ENCODE results near the gene HOXD10.

Gene HOXD10

GRCh38 chr2:176133389-176133788, 16.8 kb downstream of the HOXD10 start:
- DNase-seq = no peak

GRCh38 chr2:176134035-176134434, 17.5 kb downstream of the HOXD10 start:
- DNase-seq = no peak

DNA sequence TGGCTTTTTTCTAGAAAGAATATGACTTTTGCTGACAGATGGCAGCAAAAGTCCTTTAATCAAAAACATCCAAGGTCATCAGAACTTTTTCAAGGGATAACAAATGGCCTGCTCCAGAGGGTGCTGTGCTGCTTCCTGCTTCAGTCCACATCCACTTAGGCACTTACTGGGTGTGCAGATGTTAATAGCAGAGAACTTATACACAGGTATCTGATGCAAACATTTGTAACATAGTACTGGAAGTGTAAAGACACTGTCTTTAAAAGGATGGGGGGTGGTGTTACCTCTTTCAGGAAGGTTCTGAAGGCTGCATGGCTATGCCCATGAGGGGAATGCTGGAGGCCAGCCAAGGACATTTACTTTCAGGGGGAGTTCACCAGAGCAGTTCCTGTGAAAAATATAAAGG, 18.5 kb downstream of the HOXD10 start:
- no peak for DNase-seq

GRCh38 chr2:176136374-176137251, 20.0 kb downstream of the HOXD10 start:
- no peak for DNase-seq

DNA sequence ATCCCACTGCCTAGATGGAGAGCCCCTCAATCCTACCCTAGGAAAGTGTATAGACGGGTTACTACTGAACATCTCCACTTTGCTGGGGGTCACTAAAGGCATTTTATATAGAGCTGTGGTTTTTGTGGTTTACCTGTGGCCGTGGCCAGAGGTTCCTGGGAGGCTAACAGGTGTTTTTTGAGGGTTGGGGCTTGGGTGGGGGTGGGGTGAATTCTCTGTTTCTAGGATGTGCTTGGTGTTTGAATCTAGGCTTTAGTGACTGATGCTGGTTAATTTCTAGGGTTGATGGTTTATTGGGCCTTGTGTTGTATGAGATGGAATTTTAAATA, 20.6 kb downstream of the HOXD10 start:
- DNase-seq = no peak

DNA sequence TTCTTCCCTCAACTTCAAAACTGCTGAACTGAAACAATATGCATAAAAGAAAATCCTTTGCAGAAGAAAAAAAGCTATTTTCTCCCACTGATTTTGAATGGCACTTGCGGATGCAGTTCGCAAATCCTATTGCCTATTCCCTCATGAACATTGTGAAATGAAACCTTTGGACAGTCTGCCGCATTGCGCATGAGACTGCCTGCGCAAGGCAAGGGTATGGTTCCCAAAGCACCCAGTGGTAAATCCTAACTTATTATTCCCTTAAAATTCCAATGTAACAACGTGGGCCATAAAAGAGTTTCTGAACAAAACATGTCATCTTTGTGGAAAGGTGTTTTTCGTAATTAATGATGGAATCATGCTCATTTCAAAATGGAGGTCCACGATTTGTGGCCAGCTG, 21.3 kb downstream of the HOXD10 start:
- DNase-seq = no peak

GRCh38 chr2:176138526-176138922, 21.9 kb downstream of the HOXD10 start:
- no peak for DNase-seq

- no peak for DNase-seq
These were observed 22.5 kb downstream of the HOXD10 start for GRCh38 chr2:176138923-176139660.

DNA sequence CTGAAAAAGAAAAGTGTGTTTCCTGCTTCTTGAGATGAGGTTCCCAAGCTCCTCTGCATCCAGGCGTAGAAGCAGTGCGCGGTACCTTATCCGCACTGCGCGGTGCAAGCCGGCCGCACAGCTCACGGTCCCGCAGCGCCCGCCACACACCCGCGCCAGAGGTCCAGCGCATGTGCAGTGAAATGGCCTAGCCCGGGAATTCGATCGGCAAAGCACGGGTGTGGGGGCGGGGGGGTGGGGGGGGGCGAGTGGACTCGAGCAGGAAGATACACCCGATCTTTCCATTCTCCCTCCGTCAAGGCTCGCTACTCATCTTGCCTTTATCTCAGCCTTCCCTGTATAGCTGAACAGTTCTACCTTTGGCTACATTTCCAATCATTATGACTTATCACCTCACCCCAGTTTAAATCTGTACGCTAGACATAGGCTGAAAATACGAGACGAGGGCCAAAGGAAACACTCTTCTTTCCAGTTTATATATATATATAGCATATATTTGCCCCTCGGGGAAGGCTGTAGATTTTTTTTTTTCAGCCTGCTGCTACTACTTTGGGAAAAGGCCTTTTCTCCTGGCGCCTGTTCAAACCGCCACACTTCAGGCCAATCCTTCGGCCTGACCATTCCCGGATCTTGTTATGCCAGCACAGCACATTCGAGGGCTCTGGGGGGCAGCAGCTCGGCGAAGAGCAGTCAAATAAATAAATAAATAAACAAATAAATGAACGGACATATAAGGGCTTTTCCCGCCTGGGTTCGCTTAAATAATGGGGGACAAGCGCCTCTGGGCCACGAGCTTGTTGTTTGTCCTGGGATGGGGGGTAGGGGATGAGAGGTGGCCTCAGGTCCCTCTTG, 23.3 kb downstream of the HOXD10 start:
- peak in 2 of 56 donors; percentile 1 to 6 for DNase-seq

DNA sequence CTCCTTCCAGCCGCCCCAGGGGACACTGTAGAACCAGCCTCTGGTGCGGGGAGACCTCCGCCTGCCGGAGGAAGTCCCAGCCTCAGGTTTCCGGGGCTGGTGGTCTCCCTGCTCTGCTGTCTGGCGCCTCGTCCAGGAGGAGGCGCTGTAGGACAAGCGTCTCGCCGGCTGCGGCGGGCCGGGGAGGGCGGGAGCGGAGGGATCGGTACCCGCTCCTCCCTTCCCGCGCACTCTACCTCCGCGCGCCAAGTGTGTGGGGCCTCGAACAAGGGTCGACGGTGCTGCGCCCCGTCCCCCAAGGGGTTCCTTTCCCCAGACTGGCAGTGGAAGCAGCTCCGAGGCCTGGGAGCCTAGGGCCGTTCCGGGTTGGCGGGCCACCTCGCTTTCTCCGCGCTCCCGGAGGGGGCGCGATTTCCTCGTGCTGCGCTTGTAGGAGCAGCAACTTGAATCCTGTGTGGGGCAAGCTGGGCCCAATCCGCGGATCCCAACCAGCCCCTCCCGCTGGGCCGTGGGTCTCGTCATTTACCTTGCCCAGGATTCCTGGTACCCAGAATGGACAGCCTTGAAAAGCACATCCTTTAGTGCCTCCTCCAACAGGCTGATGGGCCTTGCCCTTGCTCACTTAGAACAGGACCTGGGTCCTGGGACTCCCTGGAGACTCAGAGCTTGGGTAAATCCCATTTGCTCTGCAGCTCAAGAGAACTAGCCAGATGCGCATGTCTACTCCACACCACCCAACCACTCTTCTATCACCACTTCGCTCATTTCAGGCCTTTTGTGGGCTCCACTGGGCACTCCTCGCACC, 24.1 kb downstream of the HOXD10 start:
- DNase-seq = peak in 46 of 56 donors; percentile 6 to 81 (median 52)

- no peak for DNase-seq
These were observed 25.7 kb downstream of the HOXD10 start for GRCh38 chr2:176142281-176142680.

DNA sequence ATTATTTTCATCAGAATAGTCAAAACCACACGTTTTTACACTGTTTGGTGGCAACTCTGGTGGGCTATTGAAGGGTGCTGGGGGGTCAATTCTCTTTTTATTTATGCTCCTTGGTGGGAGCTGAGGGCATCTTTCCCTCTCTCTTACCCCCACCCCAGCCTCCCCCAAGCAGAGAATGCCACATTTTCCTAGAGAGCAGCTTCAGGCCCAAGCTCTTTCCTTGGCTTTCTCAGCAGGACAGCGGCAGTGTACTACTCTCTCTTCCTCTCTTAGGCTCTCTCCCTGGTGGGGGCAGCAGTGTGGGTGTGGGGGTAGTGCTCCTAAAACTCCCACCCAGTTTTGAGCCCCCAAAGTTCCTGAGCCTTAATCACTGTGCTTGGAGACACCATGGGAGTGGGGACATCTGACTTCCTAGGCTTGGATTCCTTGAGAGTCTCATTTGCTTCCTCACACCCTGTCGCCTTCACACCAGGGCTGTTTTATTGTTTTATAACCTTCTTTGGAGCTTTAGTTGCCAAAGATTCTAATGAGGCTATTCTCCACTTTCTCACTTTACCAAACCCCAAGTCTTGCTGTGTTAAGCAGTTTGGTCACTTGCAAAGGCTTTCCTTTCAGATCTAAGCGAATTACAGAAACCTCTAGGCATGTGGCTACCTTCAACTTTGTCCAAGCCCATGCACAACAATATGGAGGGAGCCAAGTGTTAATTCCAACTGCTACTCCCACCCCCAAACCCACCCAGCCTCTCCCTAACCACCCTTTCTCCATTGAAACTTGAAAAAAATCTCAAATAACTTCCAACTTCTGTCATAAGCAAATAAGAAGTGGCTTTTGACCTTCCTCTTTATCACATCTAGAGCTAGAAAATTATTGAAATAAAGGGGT, 28.7 kb downstream of the HOXD10 start:
- DNase-seq = no peak

DNA sequence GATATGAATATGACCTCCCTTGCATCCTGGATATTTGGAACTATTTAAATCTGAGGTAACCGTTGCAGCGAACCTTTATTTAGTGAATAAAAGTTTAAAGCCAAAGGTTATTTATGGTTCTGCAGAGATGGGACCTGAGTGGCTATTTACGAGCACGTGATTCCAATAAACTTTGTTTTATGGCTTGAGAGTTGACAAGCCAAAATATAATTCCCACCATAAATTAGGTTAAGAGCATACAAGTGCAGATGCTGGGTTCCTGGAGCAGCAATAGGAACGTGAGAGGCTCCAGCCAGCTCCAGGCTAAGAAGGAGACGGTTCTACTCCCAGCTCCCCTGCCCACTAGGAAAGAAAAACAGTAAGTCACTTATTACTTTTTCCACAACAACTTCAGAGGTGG, 29.5 kb downstream of the HOXD10 start:
- no peak for DNase-seq

DNA sequence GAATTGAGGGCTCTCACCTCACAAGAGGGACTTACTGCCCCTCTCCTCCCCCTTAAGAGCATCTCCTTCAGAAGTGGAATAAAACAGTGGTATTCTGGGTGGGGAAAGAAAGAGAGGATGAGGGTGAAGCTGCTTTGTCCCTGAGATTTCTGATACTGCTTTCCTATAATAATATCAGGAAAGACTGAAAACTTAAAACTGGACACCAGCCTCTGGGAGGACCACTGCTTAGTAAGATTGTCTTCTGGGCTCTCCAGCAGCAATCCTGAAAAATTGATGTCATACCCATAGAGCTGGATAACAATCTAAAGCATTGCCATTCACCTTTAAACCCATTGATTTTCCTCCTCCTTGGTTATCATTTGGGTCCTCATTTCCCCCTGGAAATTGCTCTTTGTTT, 30.1 kb downstream of the HOXD10 start:
- DNase-seq = no peak

DNA sequence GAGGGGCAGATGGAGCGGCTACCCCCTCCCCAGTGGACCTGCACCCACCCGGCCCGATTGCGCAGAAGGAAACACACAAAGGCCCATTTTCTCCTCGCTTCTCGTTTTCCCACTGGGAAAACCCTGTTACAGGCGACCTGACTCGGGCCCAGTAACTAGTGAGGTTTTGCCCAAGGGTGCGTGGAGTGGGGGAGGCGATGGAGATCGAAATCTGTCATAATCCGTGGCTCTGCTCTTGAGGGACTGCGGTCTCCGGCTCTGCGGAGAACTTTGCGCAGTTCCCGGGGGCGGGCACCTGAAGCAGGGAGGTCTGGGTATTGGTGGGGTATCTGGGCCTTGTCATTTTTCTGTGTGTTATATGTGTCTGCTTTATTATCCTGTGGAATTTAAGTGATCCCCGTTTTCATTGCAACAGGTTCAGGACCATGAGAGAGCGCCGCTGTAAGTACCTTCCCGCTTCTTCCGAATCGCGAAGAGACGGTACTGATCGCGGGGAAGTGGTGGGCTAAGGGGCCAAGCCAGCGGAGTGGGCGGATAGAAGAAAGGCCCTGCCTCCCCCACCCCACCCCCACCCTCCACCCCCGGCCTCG, 30.7 kb downstream of the HOXD10 start:
- DNase-seq = no peak

DNA sequence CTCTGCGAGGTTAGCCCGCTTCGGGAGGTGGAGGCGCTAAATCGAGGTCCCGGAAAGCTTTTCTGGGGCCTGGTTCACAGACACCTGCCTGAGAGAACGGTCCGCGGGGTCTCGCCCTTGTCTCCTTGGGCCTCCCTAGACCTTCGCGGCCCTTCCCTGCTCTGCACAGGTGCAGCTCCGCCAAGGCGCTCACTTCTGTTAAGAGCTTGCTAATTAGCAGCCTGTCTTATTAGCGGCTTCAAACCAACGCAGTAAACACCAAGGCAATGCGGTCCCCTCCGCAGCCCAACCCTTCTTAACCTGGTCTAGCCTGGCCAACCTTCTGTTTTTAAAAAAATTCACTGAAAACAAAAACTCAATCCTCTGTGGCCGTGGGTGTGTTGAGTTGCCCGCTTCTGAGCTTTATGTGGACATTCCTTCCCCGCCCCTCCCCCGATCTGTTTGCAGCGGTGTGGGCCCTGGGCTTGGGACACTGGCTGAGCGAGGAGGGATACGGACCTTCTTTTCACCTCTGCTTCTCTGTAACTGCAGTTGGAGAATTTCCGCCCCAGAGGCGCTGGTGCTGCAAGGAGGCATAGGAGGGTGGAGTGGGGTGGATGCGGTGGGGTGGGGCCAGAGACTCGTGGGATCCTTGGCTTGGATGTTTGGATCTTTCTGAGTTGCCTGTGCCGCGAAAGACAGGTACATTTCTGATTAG, 31.4 kb downstream of the HOXD10 start:
- no peak for DNase-seq

DNA sequence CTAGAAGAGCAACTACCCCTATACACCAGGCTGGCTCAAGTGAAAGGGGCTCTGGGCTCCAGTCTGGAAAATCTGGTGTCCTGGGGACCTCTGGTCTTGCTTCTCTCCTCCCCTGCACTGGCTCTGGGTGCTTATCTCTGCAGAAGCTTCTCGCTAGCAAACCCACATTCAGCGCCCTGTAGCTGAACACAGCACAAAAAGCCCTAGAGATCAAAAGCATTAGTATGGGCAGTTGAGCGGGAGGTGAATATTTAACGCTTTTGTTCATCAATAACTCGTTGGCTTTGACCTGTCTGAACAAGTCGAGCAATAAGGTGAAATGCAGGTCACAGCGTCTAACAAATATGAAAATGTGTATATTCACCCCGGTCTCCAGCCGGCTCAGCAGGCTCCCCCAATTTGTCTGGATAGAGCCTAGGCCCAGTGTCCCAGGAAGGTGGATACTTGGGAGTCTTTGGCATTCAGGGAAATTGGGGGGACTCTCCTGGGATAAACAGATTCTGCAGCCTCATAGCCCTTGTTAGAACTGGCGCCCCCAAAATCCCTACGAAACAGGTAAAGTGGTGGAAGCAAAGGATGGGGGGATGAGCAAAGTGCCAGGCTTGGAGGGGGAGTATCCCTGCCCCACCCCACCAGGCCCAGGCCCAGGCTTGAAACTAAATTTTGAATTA, 32.3 kb downstream of the HOXD10 start:
- no peak for DNase-seq

DNA sequence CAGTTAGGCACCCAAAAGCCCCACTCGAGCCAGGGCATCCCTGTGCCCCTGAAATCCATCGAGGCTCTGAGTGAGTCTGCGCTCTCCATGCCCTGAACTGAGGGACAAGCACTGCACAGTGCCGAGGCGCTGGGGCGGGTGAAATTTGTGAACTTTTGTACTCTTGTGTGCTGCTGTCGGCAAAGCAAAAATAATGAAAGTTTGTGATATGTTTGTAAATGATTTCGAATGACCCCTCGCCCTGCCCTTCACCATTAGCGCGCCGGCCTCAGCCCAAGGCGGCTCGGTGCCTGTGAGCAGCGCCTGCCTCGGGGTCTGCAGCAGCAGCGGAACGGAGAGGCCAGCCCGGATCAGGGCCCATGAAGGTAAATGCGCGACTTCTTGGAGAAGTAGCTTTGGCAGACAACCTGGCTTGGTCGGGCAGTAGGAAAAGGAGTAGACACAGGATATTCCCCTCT, 32.9 kb downstream of the HOXD10 start:
- DNase-seq = no peak

All from amygdala (tissue), 56 donors.